ENCODE measurements around the gene TENM4.

GRCh38 chr11:79045800-79046304 is 395.0 kb downstream of the TENM4 start:
- TF ChIP-seq CTCF (conservative IDR thresholded peaks at IDR 0.05; ENCODE audit: low read length), result no peak
- TF ChIP-seq EZH2phosphoT487 (IDR thresholded peaks at IDR 0.05; ENCODE audit: borderline replicate concordance, low read depth, low read length), result no peak
